ENCODE measurements around the gene SLC7A5.

DNA sequence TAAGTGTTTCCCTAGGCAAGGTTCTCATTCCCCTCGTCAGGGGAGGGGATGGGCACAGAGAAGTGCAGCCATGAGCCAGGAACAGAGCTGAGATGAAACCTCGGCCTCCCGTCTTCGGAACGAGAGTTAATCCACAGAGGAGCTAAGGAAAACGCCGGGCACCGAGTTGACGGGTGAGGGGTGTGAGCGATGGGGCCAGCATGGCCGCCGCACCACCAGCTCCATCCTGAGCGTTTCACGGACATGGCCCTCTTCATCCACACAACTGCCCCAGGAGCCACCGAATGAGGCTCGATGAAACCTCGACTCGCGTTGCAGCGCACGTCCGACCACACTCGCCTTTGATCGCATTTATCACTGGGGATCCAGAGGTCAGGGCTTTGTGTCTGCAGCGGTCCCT, 45.5 kb upstream of the SLC7A5 start:
- no peak for TF ChIP-seq ZNF785 (tag by site-specific recombination; IDR thresholded peaks at IDR 0.05)
- TF ChIP-seq, protein P1, sequence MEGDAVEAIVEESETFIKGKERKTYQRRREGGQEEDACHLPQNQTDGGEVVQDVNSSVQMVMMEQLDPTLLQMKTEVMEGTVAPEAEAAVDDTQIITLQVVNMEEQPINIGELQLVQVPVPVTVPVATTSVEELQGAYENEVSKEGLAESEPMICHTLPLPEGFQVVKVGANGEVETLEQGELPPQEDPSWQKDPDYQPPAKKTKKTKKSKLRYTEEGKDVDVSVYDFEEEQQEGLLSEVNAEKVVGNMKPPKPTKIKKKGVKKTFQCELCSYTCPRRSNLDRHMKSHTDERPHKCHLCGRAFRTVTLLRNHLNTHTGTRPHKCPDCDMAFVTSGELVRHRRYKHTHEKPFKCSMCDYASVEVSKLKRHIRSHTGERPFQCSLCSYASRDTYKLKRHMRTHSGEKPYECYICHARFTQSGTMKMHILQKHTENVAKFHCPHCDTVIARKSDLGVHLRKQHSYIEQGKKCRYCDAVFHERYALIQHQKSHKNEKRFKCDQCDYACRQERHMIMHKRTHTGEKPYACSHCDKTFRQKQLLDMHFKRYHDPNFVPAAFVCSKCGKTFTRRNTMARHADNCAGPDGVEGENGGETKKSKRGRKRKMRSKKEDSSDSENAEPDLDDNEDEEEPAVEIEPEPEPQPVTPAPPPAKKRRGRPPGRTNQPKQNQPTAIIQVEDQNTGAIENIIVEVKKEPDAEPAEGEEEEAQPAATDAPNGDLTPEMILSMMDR (tag by site-specific recombination; IDR thresholded peaks at IDR 0.05) = no peak
- no peak for TF ChIP-seq ZNF514 (tag by site-specific recombination; IDR thresholded peaks at IDR 0.05)
- no peak for TF ChIP-seq ZNF10 (tag by site-specific recombination; IDR thresholded peaks at IDR 0.05)
- no peak for TF ChIP-seq ZNF768 (tag by site-specific recombination; IDR thresholded peaks at IDR 0.05)
- TF ChIP-seq ZNF747 (tag by site-specific recombination; IDR thresholded peaks at IDR 0.05) = no peak
- TF ChIP-seq SETDB1 (IDR thresholded peaks at IDR 0.05; ENCODE audit: insufficient read length, low read length) = no peak
- TF ChIP-seq ZNF776 (tag by site-specific recombination; IDR thresholded peaks at IDR 0.05; ENCODE audit: borderline replicate concordance) = no peak
- no peak for TF ChIP-seq HOXA7 (CRISPR knock-in tag; IDR thresholded peaks at IDR 0.05; ENCODE audit: borderline replicate concordance)
